GM18502 (cell line): Measurements from ENCODE around the gene PRPF40A.

ENCODE experiments used
- ATAC-seq: cut with Tn5 transposase; IDR thresholded peaks from one replicate; pipeline ENCODE4 v1.9.1; 2021; ENCODE audit warnings: mild to moderate bottlenecking; ENCODE audit not compliant: unreplicated experiment, poor library complexity

Gene PRPF40A

DNA sequence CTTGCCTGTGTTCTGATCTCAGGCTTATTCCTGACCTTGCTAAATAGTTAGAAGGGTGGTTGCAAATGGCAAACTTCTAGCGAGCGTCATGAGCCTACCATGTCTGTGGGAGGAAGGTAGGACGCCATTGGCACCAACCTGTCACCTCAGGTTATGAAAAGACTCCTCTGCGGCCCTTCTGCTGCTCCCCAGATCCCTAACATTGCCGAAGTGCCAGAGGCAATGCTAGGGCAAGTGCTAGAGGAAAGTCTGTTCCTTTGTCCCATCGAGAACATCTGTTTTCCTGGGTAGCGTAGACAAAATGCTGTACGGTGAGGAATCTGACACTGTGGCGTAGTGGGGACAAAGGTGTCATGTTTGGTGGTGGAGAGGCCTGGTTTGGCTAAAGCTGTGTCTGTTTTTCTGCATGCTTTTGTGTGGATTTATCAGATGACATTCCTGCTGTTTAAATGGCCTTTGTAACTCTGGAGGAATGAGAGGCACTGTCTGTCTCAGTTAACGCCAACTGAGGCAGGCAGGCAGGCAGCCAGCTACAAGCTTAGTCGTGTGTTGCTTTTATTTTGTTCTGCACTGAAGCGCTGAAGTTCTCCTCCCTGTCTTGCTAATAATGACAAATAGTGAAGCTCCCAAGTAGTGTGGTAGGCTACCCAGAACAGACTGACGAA, 94.1 kb downstream of the PRPF40A start:
- ATAC-seq = no peak

DNA sequence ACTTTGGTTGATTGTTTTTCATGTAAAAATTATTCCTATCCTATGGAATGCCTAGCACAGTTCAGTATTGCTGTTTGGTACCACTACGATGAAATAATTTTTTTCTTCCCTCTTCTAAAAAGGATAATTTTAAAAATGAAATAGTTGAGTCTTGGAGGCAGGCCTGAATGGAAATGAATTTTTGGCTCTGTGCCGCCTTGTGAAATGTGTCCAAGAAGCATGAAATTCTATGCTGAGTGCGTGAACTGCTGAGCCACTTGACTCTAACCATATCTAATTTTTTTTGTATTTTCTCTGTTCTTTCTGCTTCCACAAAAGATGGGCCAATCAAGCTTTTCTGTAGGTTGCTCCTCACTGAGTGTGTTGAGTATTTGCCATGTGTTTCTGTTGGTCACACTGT, 95.0 kb downstream of the PRPF40A start:
- ATAC-seq = no peak

- no peak for ATAC-seq
These were observed 96.3 kb downstream of the PRPF40A start for GRCh38 chr2:152620985-152621384.

DNA sequence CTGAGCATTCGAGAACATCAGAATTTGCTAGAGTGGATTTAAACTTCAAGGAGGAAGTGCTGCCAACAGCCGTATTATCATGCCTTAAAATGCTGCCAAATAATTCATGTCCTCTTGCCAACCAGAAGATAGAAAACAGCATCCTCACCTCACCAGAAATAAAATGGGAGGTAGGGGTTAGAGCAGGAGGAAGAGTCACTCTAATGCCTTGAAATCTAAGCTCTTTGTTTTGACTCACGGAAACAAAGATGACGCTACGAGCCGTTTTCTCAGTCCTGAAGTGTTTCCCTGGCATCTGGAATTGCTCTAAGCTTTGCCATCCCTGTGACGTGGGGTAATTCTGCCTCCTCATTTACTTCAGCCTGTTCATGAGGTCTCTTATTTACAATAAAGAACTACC, 97.1 kb downstream of the PRPF40A start:
- no peak for ATAC-seq

- no peak for ATAC-seq
These were observed 99.1 kb downstream of the PRPF40A start for GRCh38 chr2:152618193-152618564.

- no peak for ATAC-seq
These were observed 99.6 kb downstream of the PRPF40A start for GRCh38 chr2:152617456-152618192.

DNA sequence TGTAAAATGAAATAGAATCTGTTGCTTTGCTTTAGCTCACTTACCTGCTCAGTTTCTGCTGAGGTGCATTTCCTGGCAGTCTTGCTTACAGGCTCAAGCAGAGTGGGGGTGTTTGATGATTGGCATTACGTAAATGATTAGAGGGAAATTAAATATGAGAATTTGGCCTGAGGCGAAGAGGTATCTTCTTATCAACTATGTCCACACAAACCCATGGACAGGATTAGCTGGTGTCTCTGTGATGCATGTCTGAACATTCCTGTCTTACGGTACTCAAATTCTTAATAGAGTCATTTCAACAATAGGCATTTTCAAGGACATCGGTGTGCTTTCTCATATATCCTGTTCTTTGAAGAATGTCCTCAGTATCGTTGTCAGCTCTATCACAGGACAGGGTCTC, 102.1 kb downstream of the PRPF40A start:
- no peak for ATAC-seq

- ATAC-seq = peak; percentile 37
These were observed 104.0 kb downstream of the PRPF40A start for GRCh38 chr2:152613235-152613634.

DNA sequence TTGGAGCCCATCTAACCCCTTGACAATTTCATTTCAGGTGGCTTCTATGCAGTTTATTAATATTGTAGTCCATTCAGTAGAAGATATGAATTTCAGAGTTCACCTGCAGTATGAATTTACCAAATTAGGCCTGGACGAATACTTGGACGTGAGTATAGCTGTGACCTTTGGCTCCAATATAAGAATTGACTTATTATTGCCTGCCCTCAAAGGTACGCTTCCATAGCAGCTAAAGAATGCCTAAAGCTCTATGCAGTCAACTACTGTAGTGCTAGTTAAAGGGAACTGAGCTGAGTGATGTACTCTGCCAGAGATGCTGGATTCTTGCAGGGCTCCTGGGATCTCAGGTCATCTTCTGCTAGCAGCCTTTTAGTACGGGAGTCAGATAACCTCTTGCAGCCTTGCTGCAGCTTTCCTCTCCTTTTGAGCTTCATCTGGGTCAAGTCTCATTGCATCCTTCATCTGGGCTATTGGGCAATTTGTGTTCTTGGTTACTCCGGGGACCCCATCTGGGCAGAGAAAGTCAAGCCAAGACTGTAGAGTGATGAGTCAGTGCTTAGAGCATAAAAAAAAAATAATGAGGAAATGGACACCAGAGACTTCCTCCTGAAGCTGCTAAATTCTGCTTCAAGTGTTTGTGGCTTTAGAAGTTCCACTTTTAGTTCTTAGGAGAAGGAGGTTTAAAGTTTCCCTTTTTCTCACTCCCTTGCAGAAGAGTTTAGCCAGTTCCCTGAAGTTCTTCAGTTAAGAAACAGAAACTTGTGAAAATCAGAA, 105.6 kb downstream of the PRPF40A start:
- peak; percentile 90 for ATAC-seq

DNA sequence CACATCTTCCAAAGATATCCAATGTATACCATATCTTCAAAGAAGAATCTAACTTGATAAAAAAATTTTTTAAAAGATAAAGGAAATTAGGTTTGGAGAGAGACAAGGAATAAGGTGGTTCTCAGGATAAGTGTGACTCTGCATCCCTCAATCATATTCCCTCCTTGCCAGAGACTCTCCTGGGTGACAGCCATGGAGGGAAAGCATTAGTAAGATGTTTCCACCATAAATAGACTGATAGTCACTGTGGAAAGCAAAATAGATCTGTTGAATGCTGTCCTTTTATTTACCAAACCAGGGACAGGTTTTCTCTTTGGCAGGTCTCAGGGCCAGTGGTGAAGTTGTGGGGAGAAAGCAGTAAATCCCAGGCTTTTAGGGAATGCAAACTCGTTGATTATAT, 107.6 kb downstream of the PRPF40A start:
- no peak for ATAC-seq

- ATAC-seq = no peak
These were observed 108.1 kb downstream of the PRPF40A start for GRCh38 chr2:152609154-152609553.

DNA sequence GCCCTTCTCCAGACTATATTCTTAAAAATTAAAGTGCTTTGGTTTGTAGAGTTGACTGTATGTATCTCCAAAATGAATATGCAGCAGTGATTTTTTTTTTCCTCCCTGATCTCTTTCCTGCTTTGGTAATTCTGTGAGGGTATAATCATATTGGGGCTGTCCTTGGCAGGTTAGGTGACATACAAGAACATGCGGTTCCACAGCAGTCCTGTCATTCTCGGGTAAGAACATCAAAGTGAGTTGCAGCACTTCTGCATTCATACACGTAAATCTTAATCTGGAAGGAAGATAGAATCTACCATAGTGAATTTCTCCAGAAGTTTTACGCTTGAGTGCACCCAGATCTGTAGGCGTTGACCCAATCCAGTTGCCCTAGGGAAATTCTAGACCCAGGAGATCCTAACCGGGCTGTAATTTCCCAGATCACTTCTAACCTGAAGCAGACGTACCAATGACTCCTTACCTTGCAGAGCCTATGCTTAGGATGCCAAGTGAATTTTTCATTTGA, 109.4 kb downstream of the PRPF40A start:
- no peak for ATAC-seq

GRCh38 chr2:152606941-152607340, 110.3 kb downstream of the PRPF40A start:
- ATAC-seq = no peak

GRCh38 chr2:152606081-152606480, 111.2 kb downstream of the PRPF40A start:
- no peak for ATAC-seq

- no peak for ATAC-seq
These were observed 114.1 kb downstream of the PRPF40A start for GRCh38 chr2:152603166-152603565.

DNA sequence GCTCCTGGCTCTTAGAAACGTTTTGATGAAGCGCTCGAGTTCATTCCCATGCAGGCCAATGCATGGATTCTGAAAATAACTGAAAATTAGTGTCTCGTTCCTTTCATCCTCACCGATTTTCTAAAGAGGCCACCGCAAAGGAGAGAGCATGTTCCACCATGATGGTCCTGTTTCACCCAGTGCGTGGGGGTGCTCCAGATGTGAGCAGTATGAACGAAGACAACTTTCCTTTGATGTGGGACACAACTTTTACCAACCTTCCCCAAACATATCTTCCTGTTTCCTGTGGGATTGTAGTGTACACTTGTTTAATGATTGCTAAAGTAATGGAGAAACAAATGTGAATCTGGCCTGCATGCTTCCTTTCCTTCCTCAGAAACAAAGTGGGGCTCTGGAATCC, 114.5 kb downstream of the PRPF40A start:
- ATAC-seq = no peak
